Central memory CD8-positive, alpha-beta T cell (primary cell): ENCODE data around the gene AKT3.

Source experiments
- ATAC-seq: fragments of 150-1000 bp; cut with Tn5 transposase; replicated peaks from 2 replicates; pipeline ENCODE4 v1.10.0; 2022; ENCODE audit warnings: mild to moderate bottlenecking, moderate FRiP score, moderate number of reproducible peaks; ENCODE audit not compliant: poor library complexity, severe bottlenecking; ENCODE audit errors: extremely low read depth
- DNase-seq, 2 donors: peaks; one replicate each; pipeline ENCODE4 v3.0.0; 2021; ENCODE audit warnings: low spot score in 2 of 2
- H3K27ac Mint-ChIP-seq: one replicate; pipeline ENCODE4 v1.8.0; 2022; ENCODE audit warnings: low read depth, mild to moderate bottlenecking, moderate library complexity, mixed read lengths
- H3K27me3 Mint-ChIP-seq: one replicate; pipeline ENCODE4 v1.8.0; 2022; ENCODE audit warnings: mixed read lengths
- H3K36me3 Mint-ChIP-seq: one replicate; pipeline ENCODE4 v1.8.0; 2022; ENCODE audit warnings: mild to moderate bottlenecking, moderate library complexity, mixed read lengths; ENCODE audit not compliant: insufficient read depth
- H3K4me1 Mint-ChIP-seq: one replicate; pipeline ENCODE4 v1.8.0; 2022; ENCODE audit warnings: mixed read lengths
- H3K4me3 Mint-ChIP-seq: one replicate; pipeline ENCODE4 v1.8.0; 2022; ENCODE audit warnings: mild to moderate bottlenecking, moderate library complexity, mixed read lengths
- H3K9me3 Mint-ChIP-seq: one replicate; pipeline ENCODE4 v1.8.0; 2022; ENCODE audit warnings: mixed read lengths

AKT3 gene

DNA sequence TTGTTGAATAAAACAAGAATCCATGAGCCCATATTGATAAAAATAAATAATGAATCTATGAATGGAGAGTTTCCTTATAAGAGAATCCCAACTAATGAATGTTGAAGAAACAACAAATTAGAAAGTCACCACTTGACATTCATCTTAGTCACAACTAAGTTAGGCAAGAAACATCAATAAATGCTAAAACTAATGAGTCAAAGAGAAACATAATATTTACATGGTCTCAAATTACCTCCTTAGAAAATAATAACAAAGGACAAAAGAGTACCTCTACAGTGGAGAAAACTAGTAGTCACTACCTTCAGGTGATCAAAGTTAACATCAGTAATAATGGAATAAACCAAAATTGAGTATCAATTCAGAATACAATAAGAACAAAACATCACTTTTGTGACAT is 93.5 kb downstream of the AKT3 start:
- Mint-ChIP-seq H3K36me3 (peaks cover 2% of the 10 kb centered on the region), H3K27me3 (no peaks in the 10 kb centered on the region), H3K9me3 (no peaks in the 10 kb centered on the region), H3K27ac (peak overlapping the region; percentile 55), H3K4me1 (peaks cover 52% of the 10 kb centered on the region), H3K4me3 (no peak overlapping the region)
- ATAC-seq (no peak), DNase-seq (no peak)

DNA sequence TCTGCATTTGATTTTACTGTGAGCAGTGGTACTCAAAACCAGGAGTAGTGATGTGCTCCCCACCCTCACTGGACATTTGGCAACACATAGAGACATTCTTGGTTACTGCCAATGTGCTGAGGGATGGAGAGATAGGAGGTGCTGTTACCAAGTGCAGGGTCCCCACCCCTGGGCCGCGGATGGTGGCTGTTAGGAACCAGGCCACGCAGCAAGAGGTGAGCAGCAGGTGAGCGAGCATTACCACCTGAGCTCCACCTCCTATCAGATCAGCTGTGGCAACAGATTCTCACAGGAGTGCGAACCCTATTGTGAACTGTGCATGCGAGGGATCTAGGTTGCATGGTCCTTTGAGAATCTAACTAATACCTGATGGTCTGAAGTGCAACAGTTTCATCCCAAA is 95.7 kb downstream of the AKT3 start:
- DNase-seq = no peak
- no peak overlapping the region for H3K4me3 Mint-ChIP-seq
- H3K27ac Mint-ChIP-seq = no peak overlapping the region
- H3K27me3 Mint-ChIP-seq = no peaks in the 10 kb centered on the region
- peaks cover 2% of the 10 kb centered on the region for H3K36me3 Mint-ChIP-seq
- ATAC-seq = no peak
- peaks cover 58% of the 10 kb centered on the region for H3K4me1 Mint-ChIP-seq
- H3K9me3 Mint-ChIP-seq = no peaks in the 10 kb centered on the region

DNA sequence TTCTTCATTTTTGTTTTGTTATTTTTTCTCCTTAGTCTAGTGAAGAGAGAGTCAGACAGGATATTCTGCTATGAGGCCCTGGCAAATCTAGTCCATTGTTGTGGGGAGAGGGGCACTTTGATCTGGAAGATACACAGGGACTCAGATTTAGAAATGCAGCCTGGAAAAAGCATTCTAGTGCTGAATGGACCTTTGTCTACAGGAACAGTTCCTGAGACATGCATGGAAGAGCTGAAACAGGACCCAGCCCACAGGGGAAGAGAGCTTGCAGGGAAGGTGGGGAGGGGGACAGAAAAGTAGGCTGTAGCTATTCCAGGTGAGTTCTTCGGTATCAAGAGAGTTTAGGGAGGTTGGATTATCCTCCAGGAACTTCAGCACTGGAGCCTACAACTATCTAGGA is 98.5 kb downstream of the AKT3 start:
- ATAC-seq (no peak), DNase-seq (no peak)
- Mint-ChIP-seq H3K4me3 (no peak overlapping the region), H3K27me3 (no peaks in the 10 kb centered on the region), H3K4me1 (peaks cover 43% of the 10 kb centered on the region), H3K36me3 (no peaks in the 10 kb centered on the region), H3K27ac (peak overlapping the region; percentile 45), H3K9me3 (no peaks in the 10 kb centered on the region)

DNA sequence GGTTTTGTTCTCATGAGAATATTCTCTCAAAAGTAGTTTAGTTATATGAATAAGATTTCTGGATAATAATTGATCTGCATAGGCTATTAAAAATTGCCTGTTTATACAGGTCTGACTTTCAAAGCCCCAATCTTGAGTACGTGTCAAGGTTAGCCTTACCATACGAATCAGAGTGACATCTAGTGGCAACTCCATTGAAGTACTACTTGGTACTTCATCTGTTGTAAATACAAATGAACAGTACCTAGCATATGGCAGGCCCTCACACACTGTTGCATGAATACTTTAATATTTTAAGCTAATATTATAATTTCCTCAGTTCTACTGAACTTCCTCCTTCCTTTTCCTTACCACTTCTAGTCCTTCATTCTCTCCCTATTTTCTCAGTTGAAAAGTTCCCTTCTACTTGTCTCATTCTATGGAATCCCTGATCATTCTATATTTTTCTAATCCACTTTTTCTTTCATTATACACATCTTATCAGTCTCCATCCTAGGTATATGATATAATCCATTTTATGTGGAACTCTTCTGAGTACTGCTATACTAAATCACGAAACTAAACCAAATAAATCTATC is 101.2 kb downstream of the AKT3 start:
- Mint-ChIP-seq H3K4me3 (no peak overlapping the region), H3K27me3 (no peaks in the 10 kb centered on the region), H3K27ac (peak overlapping the region; percentile 17), H3K9me3 (no peaks in the 10 kb centered on the region), H3K4me1 (peaks cover 29% of the 10 kb centered on the region), H3K36me3 (no peaks in the 10 kb centered on the region)
- no peak for DNase-seq
- ATAC-seq = peak; percentile 94

DNA sequence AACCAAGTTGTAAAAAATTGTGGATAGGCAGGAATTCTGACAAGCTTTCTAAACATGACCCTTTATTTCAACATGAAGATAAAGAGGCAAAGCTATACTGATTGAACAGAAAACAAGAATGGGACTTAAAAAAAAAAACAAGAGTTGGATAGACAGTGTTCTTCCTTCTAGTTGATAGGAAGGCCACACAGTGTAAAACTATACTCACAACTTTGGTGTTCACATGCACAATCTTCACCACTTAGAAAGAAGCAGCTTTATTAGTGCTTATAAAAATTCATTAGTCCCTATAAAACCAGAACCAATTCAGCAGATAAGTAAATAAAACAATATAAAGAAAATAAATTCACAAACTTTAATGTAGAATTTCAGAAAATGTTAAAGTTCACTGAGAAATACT is 101.8 kb downstream of the AKT3 start:
- Mint-ChIP-seq H3K27me3 (no peaks in the 10 kb centered on the region), H3K27ac (no peak overlapping the region), H3K4me1 (peaks cover 23% of the 10 kb centered on the region), H3K4me3 (no peak overlapping the region), H3K36me3 (no peaks in the 10 kb centered on the region), H3K9me3 (no peaks in the 10 kb centered on the region)
- no peak for ATAC-seq
- DNase-seq = no peak

DNA sequence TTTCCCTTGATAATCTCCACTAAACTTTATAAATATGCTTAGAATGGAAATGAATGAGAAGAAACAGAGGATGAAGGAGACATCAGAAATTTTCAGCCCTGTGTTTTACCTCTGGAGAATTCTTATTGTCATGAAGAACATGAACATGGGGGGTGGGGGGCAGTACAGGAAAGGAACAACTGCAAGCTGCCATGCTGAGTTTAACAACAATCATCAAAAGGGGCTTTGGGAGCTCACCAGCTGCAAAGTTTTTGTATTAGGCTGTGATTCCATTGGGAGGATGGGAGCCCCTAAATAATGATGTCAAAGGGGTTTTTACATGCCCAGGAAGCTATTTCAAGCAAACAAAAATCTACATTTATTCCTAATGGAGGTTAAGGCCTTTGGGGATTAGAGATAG is 103.3 kb downstream of the AKT3 start:
- ATAC-seq = no peak
- Mint-ChIP-seq H3K4me3 (no peak overlapping the region), H3K27me3 (no peaks in the 10 kb centered on the region), H3K36me3 (no peaks in the 10 kb centered on the region), H3K9me3 (no peaks in the 10 kb centered on the region), H3K4me1 (peaks cover 23% of the 10 kb centered on the region), H3K27ac (no peak overlapping the region)
- no peak for DNase-seq

DNA sequence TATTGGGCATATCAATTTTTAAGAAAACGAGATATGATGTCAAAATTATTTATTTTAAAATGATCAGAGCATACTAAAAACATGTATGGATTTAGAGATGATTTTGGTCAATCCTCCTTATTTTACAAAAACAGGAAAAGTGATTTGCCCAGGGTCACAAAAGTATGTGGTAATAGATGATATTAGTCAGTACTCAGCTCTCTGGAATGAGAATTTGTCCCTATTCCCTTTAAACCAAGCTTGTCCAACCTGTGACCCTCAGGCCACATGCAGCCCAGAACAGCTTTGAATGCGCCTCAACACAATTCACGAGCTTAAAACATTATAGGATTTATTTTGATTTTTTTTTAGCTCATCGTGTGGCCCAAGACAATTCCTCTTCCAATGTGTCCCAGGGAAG is 104.7 kb downstream of the AKT3 start:
- ATAC-seq (no peak), DNase-seq (no peak)
- Mint-ChIP-seq H3K36me3 (peaks cover 1% of the 10 kb centered on the region), H3K9me3 (no peaks in the 10 kb centered on the region), H3K27ac (no peak overlapping the region), H3K4me3 (no peak overlapping the region), H3K4me1 (peaks cover 15% of the 10 kb centered on the region), H3K27me3 (no peaks in the 10 kb centered on the region)

DNA sequence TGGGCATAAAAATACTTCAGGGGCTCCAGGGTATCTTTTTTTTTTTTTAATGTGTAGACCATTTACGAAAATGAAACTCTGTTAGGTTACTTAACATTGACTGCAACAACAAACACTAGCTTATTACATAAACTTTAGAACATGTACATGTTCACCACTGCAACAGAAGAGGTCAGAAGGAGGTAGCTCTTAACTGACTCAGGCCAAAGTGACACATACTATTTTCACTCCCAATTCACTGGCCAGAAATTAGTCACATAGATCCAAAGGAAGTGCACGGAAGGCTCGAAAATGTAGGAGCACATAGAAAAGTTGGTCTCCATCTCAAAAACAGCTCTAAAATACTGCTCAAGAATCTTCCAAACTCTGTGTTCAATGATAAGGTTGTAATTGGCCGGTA is 107.2 kb downstream of the AKT3 start:
- Mint-ChIP-seq H3K36me3 (peaks cover 6% of the 10 kb centered on the region), H3K4me1 (peaks cover 12% of the 10 kb centered on the region), H3K9me3 (no peaks in the 10 kb centered on the region), H3K27me3 (no peaks in the 10 kb centered on the region), H3K27ac (no peak overlapping the region), H3K4me3 (no peak overlapping the region)
- DNase-seq (no peak), ATAC-seq (no peak)

DNA sequence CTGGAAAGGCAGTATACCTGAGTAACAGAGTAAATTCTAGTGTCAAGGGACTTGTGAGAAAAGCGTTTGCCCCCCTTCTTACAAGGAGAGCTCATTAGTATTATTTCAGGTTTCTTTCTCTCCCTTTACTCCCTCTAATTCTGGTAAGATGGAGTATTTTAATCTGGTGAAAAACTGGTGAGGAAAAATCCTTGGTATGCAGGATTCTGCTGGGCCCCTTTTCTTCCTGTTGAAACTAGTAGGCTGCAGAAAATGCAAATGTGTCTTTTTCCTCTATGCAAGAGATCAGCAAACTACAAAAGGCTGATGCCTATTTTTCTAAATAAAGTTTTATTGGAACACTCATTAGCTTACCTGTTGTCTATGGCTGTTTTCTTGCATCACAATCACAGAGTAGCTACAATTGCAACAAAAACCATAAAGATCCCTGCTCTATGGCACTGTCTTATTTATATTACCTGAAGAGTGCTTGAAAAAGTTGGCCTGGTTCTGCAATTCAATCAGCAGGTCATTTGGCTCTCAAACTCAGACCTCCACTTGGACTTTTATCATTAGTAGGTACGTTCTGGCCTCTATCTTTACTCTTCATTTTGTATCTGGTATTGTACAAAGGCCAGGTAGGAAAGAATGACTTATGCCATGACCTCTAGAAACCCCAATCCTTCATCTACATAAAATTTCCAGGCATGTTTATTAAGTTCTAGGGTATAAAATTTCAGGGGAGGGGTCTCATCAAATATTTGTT is 109.6 kb downstream of the AKT3 start:
- Mint-ChIP-seq H3K9me3 (no peaks in the 10 kb centered on the region), H3K4me3 (no peak overlapping the region), H3K4me1 (peaks cover 23% of the 10 kb centered on the region), H3K27me3 (no peaks in the 10 kb centered on the region), H3K36me3 (peaks cover 8% of the 10 kb centered on the region), H3K27ac (no peak overlapping the region)
- no peak for ATAC-seq
- no peak for DNase-seq

DNA sequence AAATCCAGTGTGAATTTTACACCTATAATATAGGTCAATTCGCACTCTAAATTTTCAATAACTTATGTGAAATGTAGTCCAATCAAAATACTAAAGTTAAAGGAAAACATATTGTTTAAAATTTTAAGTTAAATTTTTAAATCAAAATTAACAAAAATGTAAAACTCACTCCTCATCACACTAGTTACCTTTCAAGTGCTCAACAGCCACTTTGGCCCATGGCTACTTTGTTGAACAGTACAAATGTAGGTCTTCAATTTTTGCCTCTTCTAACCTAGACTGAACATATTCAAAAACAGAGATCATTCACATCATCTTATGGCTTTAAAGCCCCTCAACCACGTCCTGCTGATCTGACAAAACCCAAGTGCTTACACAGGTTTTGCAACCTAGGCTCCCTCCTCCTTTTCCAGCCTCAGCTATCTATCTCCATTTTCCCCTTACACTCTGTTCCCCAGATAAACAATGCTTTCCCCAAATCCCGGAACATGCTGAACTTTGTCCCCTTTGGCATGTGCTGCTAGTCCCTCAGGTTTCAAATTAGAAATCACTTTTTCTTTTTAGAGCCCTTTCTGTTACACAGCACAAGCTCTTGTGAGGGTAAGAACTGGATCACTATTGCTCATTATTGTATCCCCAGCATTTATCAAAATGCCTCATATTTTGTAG is 110.6 kb downstream of the AKT3 start:
- Mint-ChIP-seq H3K27ac (no peak overlapping the region), H3K4me1 (peaks cover 23% of the 10 kb centered on the region), H3K4me3 (no peak overlapping the region), H3K9me3 (no peaks in the 10 kb centered on the region), H3K36me3 (peaks cover 8% of the 10 kb centered on the region), H3K27me3 (no peaks in the 10 kb centered on the region)
- DNase-seq (no peak), ATAC-seq (no peak)

DNA sequence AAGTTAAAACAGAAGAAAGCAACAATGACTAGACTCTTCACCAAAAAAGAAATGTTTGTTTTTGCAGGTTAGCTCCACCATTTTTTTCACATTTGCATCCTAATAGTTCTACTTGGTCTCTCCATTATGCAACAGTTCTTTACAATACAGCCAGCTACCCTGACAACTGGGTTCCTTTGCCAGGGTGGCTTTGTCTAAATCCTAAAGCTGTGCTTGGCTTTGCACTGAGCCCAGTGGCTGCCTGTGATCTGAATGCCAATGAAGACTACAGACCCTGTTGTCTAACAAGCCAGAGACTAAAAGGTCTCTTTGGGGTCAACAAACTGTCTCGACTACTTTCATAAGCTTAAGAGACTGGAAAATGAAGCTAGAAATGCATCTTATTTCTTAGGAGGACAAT is 112.0 kb downstream of the AKT3 start:
- Mint-ChIP-seq H3K4me1 (peaks cover 23% of the 10 kb centered on the region), H3K36me3 (peaks cover 8% of the 10 kb centered on the region), H3K4me3 (no peak overlapping the region), H3K9me3 (no peaks in the 10 kb centered on the region), H3K27ac (no peak overlapping the region), H3K27me3 (no peaks in the 10 kb centered on the region)
- no peak for ATAC-seq
- no peak for DNase-seq

DNA sequence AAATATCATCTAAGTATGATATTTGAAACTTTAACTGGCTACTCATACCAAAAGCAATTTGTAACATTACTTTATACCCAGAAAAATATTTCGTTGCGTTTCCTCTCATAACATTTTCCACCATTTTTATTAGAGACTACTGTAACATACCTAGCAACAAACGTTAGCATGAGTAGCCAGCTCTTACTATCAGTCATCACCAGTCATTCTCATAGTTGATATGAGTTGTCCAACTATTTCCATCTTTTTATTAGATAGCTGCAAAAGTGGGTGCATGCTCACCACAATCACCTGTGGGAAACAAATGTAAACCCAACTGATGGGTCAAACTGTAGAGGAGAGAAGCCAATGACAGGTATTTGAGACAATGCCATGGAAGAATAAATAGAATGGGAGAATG is 114.6 kb downstream of the AKT3 start:
- no peaks in the 10 kb centered on the region for H3K9me3 Mint-ChIP-seq
- no peak overlapping the region for H3K27ac Mint-ChIP-seq
- ATAC-seq = no peak
- no peak overlapping the region for H3K4me3 Mint-ChIP-seq
- DNase-seq = no peak
- peaks cover 6% of the 10 kb centered on the region for H3K36me3 Mint-ChIP-seq
- no peaks in the 10 kb centered on the region for H3K27me3 Mint-ChIP-seq
- H3K4me1 Mint-ChIP-seq = peaks cover 28% of the 10 kb centered on the region

DNA sequence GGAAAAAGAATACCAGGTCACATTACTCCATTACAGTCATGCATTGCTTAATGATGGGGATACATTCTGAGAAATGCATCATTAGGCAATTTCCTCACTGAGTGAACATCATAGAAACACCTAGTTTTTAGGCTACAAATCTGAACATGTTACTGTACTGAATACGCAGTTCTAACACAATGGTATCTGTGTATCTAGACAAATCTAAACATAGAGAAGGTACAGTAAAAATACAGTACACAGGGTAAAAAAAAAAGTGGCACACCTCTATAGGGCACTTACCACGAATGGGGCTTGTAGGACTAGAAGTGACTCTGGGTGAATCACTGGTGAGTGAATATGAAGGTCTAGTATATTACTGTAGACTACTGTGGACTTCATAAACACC is 115.7 kb downstream of the AKT3 start:
- Mint-ChIP-seq H3K4me1 (peaks cover 21% of the 10 kb centered on the region), H3K4me3 (no peak overlapping the region), H3K9me3 (no peaks in the 10 kb centered on the region), H3K27ac (no peak overlapping the region), H3K27me3 (no peaks in the 10 kb centered on the region), H3K36me3 (peaks cover 2% of the 10 kb centered on the region)
- DNase-seq (no peak), ATAC-seq (no peak)
